ENCODE measurements around the gene SGCE.

Gene SGCE

DNA sequence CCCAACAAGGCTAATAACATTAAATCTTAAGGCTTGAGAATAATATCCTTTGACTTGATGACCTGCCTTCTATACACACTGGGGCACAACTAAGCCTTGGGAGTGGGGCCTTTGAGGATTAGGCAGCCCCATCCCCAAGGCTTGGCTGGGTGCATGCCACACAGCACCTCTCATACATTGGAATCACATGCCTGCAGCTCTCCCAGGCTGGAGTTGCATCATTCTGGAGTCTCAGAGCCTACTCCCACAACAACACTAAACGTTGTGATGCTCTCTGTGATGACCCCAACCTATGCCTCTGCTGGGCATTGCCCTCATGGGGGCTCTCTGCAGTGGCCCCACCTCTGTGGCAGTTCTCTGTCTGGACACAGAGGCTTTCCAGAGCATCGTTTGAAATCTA is 31.9 kb upstream of the SGCE start:
- TF ChIP-seq, protein P1, sequence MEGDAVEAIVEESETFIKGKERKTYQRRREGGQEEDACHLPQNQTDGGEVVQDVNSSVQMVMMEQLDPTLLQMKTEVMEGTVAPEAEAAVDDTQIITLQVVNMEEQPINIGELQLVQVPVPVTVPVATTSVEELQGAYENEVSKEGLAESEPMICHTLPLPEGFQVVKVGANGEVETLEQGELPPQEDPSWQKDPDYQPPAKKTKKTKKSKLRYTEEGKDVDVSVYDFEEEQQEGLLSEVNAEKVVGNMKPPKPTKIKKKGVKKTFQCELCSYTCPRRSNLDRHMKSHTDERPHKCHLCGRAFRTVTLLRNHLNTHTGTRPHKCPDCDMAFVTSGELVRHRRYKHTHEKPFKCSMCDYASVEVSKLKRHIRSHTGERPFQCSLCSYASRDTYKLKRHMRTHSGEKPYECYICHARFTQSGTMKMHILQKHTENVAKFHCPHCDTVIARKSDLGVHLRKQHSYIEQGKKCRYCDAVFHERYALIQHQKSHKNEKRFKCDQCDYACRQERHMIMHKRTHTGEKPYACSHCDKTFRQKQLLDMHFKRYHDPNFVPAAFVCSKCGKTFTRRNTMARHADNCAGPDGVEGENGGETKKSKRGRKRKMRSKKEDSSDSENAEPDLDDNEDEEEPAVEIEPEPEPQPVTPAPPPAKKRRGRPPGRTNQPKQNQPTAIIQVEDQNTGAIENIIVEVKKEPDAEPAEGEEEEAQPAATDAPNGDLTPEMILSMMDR (conservative IDR thresholded peaks at IDR 0.05) = no peak
- no peak overlapping the region for H3K27ac ChIP-seq

DNA sequence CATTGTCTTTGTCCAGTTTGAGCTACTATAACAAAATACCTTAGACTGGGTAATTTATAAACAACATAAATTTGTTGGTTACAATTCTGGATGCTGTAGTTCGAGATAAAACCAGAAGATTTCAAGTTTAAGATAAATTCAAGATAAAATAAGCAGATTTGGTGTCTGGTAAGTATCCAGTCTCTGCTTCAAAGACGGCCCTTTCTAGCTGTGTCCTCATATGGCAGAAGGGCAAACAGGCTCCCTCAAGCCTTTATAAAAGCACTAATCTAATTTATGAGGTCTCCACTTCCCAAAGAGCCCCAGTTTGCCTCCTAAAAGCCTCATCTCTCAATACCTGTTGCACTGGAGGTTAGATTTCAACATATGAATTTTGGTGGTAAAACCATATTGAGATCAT is 31.1 kb upstream of the SGCE start:
- TF ChIP-seq, protein P1 (conservative IDR thresholded peaks at IDR 0.05) = no peak
- no peak overlapping the region for H3K27ac ChIP-seq

DNA sequence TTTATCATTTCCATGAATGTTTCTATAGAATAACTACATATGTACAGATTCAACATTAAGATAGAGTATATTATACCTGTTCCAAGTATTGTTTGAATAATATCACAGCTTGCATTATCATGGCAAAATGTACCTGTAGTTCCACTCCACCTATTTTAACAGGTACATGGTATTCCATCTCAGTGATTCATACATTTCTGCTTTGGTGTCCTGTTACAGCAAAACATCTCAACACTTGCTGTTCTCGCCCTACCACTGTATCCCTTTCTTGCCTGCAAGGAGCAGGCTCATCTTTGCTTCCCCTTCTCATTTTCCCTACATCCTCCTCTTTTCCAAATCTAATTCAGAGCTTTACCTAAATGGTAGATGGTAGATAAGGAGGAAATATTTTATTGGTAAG is 27.1 kb upstream of the SGCE start:
- TF ChIP-seq, protein P1 (conservative IDR thresholded peaks at IDR 0.05) = no peak
- no peak overlapping the region for H3K27ac ChIP-seq

DNA sequence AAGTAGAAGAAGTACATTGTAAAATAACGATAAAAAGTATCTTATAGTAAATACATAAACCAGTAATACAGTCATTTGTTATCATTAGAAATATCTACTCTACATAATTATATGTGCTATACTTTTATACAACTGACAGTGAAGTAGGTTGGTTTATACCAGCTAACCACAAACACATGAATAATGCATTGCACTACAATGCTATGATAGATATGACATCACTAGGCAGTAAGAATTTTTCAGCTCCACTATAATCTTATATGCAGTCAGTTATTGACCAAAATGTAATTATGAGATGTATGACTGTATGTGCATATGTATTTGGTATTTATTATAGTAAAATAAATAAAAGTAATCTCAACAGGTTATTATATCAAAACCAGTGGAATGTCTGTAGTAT is 23.4 kb upstream of the SGCE start:
- TF ChIP-seq, protein P1 (conservative IDR thresholded peaks at IDR 0.05) = no peak
- H3K27ac ChIP-seq = no peak overlapping the region

DNA sequence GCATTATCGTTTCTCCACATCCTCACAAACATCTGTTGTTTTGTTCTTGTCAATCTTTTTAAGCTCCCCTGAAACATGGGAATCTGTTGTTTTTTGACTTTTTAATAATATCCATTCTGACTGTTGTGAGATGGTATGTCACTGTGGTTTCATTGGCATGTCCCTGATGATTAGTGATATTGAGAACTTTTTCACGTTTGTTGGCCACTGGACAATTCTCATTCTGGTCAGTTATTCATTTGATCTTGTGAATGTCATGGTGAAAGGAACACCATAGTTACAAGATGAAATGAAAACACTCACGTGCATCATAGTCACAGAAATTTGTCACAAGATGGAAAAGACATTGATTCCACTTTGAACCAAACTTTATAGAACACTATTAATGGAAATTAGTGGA is 20.5 kb upstream of the SGCE start:
- no peak overlapping the region for H3K27ac ChIP-seq
- TF ChIP-seq, protein P1 (conservative IDR thresholded peaks at IDR 0.05) = no peak

DNA sequence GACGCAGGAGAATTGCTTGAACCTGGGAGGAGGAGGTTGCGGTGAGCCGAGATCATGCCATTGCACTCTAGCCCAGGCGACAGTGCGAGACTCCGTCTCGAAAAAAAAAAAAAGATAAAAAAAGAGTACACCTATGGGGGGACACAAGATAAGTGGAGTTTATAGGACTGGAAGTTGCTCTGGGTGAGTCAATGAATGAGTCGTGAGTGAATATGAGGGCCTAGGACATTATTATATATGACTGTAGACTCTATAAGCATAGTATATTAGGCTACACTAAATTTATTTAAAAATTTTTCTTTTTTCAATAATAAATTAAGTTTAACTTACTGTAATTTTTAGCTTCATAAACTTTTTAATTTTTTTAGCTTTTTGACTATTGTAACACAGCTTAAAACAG is 19.4 kb upstream of the SGCE start:
- TF ChIP-seq, protein P1 (conservative IDR thresholded peaks at IDR 0.05) = no peak
- no peak overlapping the region for H3K27ac ChIP-seq

DNA sequence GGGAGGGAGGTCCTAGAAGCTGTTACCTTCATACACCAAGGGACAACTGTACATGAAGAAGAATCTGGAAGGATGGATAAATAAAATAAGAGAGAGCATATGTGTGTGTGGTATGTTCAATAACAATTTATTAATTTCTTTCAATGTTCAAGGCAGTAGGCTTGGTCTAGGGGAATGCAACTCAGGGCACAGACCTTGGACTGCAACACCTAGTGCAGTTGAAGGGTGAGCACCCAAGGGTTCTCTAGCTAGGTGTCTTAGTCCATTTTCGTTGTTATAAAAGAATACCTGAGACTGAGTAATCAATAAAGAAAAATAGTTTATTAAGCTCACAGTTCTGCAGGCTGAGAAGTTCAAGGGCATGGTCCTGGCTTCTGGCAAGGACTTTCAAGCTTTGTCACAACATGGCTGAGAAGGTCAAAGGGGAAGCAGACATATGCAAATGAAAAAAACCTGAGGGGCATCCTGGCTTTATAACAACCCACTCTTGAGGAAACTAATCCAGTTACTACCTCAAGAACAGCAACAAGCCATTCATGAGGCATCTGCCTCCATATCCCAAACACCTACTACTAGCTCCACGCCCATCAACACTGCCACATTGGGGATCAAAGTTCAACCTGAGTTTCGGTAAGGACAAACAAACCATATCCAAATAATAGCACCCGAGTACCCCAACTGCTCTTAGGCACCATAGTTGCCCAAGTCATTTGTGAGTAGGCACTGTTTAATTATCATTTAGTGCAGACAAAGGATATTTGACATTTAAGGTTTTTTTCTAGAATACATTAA is 15.7 kb upstream of the SGCE start:
- H3K27ac ChIP-seq = no peak overlapping the region
- TF ChIP-seq, protein P1 (conservative IDR thresholded peaks at IDR 0.05) = no peak

All from VCaP (cell line).